Body of pancreas (tissue), 4 donors: ENCODE results near the gene OR6X1. TPM values are rescaled to one million over a fixed set of nuclear protein-coding genes. Genes with fewer than 3 reads are reported as not detected.

Experiments
- ATAC-seq: fragments of 150-250 bp; one replicate; pipeline ENCODE4 v1.9.1; 2016
- DNase-seq, 4 donors: peaks; one replicate each; pipeline ENCODE4 v3.0.0-alpha.2; 2019
- H3K27ac ChIP-seq, 4 donors: fragments of 200-600 bp; sonication (generic); 1 replicate in 3 of 4; 2 replicates in 1 of 4; pipeline versions ENCODE4 v1.5.1 to v1.6.1; 2016 to 2019; ENCODE audit warnings: mild to moderate bottlenecking in 1 of 4, mixed read lengths in 1 of 4, moderate library complexity in 1 of 4
- H3K27me3 ChIP-seq, 2 donors: fragments of 200-600 bp; sonication (generic); one replicate each; pipeline ENCODE4 v1.6.0; 2016; ENCODE audit warnings: mild to moderate bottlenecking in 1 of 2
- H3K36me3 ChIP-seq, 2 donors: fragments of 200-600 bp; sonication (generic); replicated peaks in 1 of 2; 2 replicates each; pipeline ENCODE4 v1.5.1; 2016; ENCODE audit warnings: low read depth in 2 of 2; ENCODE audit not compliant: insufficient read depth in 1 of 2
- H3K4me1 ChIP-seq: fragments of 200-600 bp; sonication (generic); one replicate; pipeline ENCODE4 v1.6.0; 2016
- H3K4me3 ChIP-seq, 2 donors: fragments of 200-600 bp; sonication (generic); 1 replicate in 1 of 2; 2 replicates in 1 of 2; pipeline ENCODE4 v1.5.1; 2016 to 2019
- H3K9me3 ChIP-seq, 3 donors: fragments of 200-600 bp; sonication (generic); 1 replicate in 2 of 3; 2 replicates in 1 of 3; pipeline ENCODE4 v1.5.1; 2016
- POLR2A ChIP-seq, 3 donors: fragments of 450-650 bp; IDR thresholded peaks; one replicate each; pipeline ENCODE4 v1.6.1; 2016; ENCODE audit warnings: antibody characterized with exemption in 3 of 3, mild to moderate bottlenecking in 2 of 3
- WGBS, 2 donors: methylation state at CpG; one replicate each; pipeline ENCODE4 v1.1.5; 2017; 5-methylcytosine and 5-hydroxymethylcytosine counted together
- intact Hi-C: fragments of 100-400 bp; cut with DNase I; formaldehyde crosslinking; loops from one replicate; pipeline ENCODE4 v1.15.1; 2023
- total RNA-seq, 2 donors: library from RNA; depleted of rRNA; stranded (reverse); fragments of >200 nt; gene quantifications; one replicate each; pipeline ENCODE4 v1.1.0, GENCODE V29; 2016
- TF ChIP-seq, protein P1 (sequence below), 7 experiments: fragments of 450-650 bp in 4 of 7; fragments of 200-600 bp in 3 of 7; sonication (generic) in 3 of 7; IDR thresholded peaks; one replicate each; pipeline ENCODE4 v1.5.1; 2016 to 2019; ENCODE audit warnings: antibody characterized with exemption in 7 of 7

The OR6X1 gene
- total RNA-seq, 2 donors from 2014 or later, result not detected

DNA sequence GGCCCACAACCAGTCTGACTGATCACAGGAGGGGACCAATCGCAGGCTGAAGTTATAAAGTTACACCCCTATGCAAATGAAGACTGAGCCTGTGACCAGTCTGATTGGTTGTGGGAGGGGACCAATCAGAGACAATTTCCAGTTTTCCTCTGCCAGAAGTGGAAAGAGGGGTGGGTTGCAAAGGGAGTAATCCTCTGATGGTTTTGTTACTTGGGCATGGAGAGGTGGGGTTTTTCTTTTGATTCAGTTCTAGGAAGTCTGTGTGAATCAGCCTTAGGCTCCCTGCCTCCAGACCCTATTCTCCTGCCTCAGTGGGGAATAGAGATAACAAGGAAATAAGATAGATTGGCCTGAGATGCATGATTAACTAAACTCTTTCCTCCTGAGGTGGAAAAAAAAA lies 41.9 kb upstream of the OR6X1 start:
- peak overlapping the region in 3 of 4 donors; percentile 84 to 98 (median 97) for H3K27ac ChIP-seq
- H3K9me3 ChIP-seq, result no peaks in the 10 kb centered on the region
- peaks cover 68% of the 10 kb centered on the region for H3K4me1 ChIP-seq
- WGBS, 2 donors, result 78 to 94% methylated on average over 1 of the region's 1 CpG
- intact Hi-C loops, result no loop called here
- H3K27me3 ChIP-seq, result no peaks in the 10 kb centered on the region
- H3K4me3 ChIP-seq, result no peak overlapping the region
- H3K36me3 ChIP-seq, result no peaks in the 10 kb centered on the region
- peak in 1 of 4 donors; percentile 16 for DNase-seq
- ATAC-seq, result no peak
- TF ChIP-seq, protein P1, sequence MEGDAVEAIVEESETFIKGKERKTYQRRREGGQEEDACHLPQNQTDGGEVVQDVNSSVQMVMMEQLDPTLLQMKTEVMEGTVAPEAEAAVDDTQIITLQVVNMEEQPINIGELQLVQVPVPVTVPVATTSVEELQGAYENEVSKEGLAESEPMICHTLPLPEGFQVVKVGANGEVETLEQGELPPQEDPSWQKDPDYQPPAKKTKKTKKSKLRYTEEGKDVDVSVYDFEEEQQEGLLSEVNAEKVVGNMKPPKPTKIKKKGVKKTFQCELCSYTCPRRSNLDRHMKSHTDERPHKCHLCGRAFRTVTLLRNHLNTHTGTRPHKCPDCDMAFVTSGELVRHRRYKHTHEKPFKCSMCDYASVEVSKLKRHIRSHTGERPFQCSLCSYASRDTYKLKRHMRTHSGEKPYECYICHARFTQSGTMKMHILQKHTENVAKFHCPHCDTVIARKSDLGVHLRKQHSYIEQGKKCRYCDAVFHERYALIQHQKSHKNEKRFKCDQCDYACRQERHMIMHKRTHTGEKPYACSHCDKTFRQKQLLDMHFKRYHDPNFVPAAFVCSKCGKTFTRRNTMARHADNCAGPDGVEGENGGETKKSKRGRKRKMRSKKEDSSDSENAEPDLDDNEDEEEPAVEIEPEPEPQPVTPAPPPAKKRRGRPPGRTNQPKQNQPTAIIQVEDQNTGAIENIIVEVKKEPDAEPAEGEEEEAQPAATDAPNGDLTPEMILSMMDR (IDR thresholded peaks at IDR 0.05), result no peak
- no peak for TF ChIP-seq POLR2A (IDR thresholded peaks at IDR 0.05)

DNA sequence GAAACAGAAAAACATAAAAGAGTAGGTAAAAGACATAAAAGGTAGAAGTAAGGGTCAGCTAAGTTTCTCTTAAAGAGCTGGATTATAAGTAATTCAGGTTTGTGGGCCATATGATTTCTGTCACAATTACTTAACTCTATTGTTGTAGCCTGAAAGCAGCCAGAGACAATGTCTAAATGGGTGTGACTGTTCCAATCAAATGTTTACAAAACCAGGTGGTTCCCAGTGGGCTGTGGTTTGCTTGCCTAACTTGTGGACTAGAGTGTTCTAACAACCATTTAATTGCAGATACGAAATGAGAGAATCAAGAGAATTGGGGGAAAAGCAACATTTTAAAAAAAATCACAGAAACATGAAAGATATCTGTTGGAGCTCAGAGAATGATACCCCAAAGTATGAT lies 29.2 kb upstream of the OR6X1 start:
- ATAC-seq, result no peak
- Histone ChIP-seq H3K4me1 (no peaks in the 10 kb centered on the region), H3K27ac (no peak overlapping the region), H3K36me3 (no peaks in the 10 kb centered on the region), H3K4me3 (no peak overlapping the region), H3K27me3 (no peaks in the 10 kb centered on the region), H3K9me3 (no peaks in the 10 kb centered on the region)
- no peak for DNase-seq
- TF ChIP-seq POLR2A (IDR thresholded peaks at IDR 0.05), result no peak
- TF ChIP-seq, protein P1 (IDR thresholded peaks at IDR 0.05), result no peak
- WGBS, 2 donors, result 66 to 78% methylated on average over 1 of the region's 1 CpG
- intact Hi-C loops, result no loop called here

DNA sequence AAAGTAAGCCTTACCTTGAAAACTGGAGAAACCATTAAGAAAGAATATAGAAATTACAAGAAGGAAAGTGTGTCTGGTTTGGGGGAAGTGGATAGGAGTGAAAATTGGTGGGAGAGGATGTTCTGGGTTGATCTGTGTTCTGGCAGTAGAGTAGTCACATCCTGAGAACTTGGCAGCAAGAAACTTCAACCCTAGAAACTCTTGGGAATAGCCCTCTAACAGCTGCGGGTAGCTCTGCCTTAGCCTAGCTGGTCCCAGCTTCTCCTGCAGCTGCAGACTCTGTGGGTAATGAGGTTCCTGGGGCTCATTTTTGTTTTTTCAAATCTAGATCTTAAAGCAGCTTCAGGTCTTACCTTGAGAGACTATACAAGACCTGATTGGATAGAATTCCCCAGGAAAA lies 24.2 kb upstream of the OR6X1 start:
- 67 to 90% methylated on average over 1 of the region's 1 CpG for WGBS, 2 donors
- H3K4me1 ChIP-seq, result no peaks in the 10 kb centered on the region
- no peaks in the 10 kb centered on the region for H3K9me3 ChIP-seq
- intact Hi-C loops, result no loop called here
- no peak overlapping the region for H3K4me3 ChIP-seq
- no peak for TF ChIP-seq POLR2A (IDR thresholded peaks at IDR 0.05)
- TF ChIP-seq, protein P1 (IDR thresholded peaks at IDR 0.05), result no peak
- no peak overlapping the region for H3K27ac ChIP-seq
- H3K36me3 ChIP-seq, result no peaks in the 10 kb centered on the region
- no peaks in the 10 kb centered on the region for H3K27me3 ChIP-seq
- DNase-seq (no peak), ATAC-seq (no peak)

DNA sequence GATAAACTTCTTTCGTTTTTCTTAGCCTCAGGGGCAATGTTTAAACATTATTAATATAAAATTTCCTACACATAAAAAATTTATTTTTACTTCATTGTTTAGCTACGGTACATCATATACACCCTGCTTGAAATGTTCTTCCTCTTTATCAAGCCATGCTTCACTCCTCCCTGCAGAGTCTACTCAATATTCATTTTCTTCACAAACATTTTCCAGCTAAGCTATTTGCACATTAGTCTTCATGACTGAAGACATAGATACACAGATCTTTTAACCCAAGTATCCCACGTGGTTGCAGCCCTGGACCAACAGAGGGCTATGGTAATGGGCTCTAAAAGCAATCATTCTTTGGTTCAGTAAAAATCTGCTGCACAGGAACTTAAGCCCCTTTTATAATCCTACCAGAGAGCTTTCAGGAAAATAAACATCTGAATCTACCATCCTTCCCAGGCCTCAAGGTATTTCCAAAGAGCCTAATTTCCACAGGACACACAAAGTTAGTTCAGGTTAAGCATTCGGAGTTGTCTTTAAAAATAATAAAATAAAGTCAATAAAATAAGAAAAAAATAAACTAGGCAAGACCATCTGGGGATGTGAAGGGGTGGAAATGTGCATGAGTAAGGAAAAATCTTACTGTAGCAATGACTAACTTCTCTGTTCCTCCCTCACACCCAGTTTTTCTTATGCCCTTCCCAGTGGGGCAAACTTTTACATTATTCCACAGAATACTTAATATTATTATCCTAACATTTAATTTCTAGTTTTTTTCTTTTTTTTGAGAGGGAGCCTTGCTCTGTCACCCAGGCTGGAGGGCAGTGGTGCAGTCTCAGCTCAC lies 21.6 kb upstream of the OR6X1 start:
- TF ChIP-seq, protein P1 (IDR thresholded peaks at IDR 0.05), result no peak
- TF ChIP-seq POLR2A (IDR thresholded peaks at IDR 0.05), result no peak
- 69% methylated on average over 4 of the region's 4 CpGs for WGBS, 2 donors
- H3K27ac ChIP-seq, result no peak overlapping the region
- H3K4me1 ChIP-seq, result no peaks in the 10 kb centered on the region
- no peaks in the 10 kb centered on the region for H3K9me3 ChIP-seq
- H3K36me3 ChIP-seq, result no peaks in the 10 kb centered on the region
- no peak overlapping the region for H3K4me3 ChIP-seq
- DNase-seq (no peak), ATAC-seq (no peak)
- intact Hi-C loops, result no loop called here
- H3K27me3 ChIP-seq, result no peaks in the 10 kb centered on the region

DNA sequence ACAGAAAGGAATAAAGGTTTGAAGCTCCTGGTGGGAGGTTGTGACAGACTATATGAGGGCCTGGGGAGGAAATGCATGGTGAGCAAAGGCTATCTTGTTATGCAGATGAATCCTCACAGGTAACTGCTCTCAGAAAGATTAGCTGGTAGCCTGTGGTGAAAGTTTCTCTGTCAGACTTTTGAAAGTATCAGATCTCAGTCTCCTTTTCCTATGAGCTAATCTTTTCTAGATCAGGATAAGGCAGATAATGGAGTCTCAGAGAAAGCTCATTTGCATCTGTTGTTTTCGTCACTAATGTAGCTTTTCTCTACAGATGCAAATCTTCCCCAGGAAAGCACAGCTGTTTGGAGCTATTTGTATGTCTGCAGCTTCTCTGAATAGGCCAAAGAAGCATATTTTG lies 21.0 kb upstream of the OR6X1 start:
- intact Hi-C loops, result no loop called here
- 88 to 91% methylated on average over 1 of the region's 1 CpG for WGBS, 2 donors
- no peaks in the 10 kb centered on the region for H3K27me3 ChIP-seq
- TF ChIP-seq, protein P1 (IDR thresholded peaks at IDR 0.05), result no peak
- no peak for TF ChIP-seq POLR2A (IDR thresholded peaks at IDR 0.05)
- ATAC-seq, result no peak
- H3K9me3 ChIP-seq, result no peaks in the 10 kb centered on the region
- H3K27ac ChIP-seq, result no peak overlapping the region
- no peaks in the 10 kb centered on the region for H3K36me3 ChIP-seq
- H3K4me1 ChIP-seq, result no peaks in the 10 kb centered on the region
- no peak for DNase-seq
- no peak overlapping the region for H3K4me3 ChIP-seq
